ENCODE results near the gene SORCS2. TPM values are rescaled to one million over a fixed set of nuclear protein-coding genes. Genes with fewer than 3 reads are reported as not detected.

Gene SORCS2
- total RNA-seq, 1 experiment from 2014 or later: 4.1 TPM

- DNase-seq: no peak
- ChIA-PET POLR2A (ENCODE audit: unreplicated experiment) (no interaction called here), CTCF (no interaction called here)
- Histone ChIP-seq H3K36me3 (ENCODE audit: low read depth, low read length) (no peaks in the 10 kb centered on the region), H3F3A (ENCODE audit: low read length, unreplicated experiment) (no peaks in the 10 kb centered on the region), H3K9me2 (replicated peaks; ENCODE audit: low read length) (no peaks in the 10 kb centered on the region), H3K79me2 (ENCODE audit: low read length) (no peaks in the 10 kb centered on the region), H3K4me3 (ENCODE audit: low read length) (no peak overlapping the region), H3K27ac (ENCODE audit: low read length) (no peak overlapping the region), H2AFZ (ENCODE audit: low read length) (no peak overlapping the region), H3K9ac (ENCODE audit: low read length) (no peak overlapping the region), H3K4me2 (ENCODE audit: low read length) (no peak overlapping the region), H3K4me1 (ENCODE audit: insufficient read depth, low read length) (no peaks in the 10 kb centered on the region), H4K20me1 (ENCODE audit: low read length) (no peaks in the 10 kb centered on the region), H3K27me3 (ENCODE audit: low read length) (no peaks in the 10 kb centered on the region), H3K9me3 (ENCODE audit: low read length) (no peaks in the 10 kb centered on the region)
- TF ChIP-seq EZH2 (IDR thresholded peaks at IDR 0.05; ENCODE audit: low read length, unreplicated experiment) (no peak), CTCF (conservative IDR thresholded peaks at IDR 0.05; ENCODE audit: low read depth, low read length) (no peak), EZH2phosphoT487 (IDR thresholded peaks at IDR 0.05; ENCODE audit: borderline replicate concordance, low read length) (no peak)
- intact Hi-C loops (cut with micrococcal nuclease): no loop called here
- ATAC-seq: no peak
- BruUV-seq (replicated peaks): no TSS peak
Measured at GRCh38 chr4:7172508-7172907, 19.8 kb upstream of the SORCS2 start.

GRCh38 chr4:7172946-7173345 lies 19.4 kb upstream of the SORCS2 start:
- no TSS peak for BruUV-seq (replicated peaks)
- Histone ChIP-seq H3K9ac (ENCODE audit: low read length) (no peak overlapping the region), H2AFZ (ENCODE audit: low read length) (no peak overlapping the region), H3F3A (ENCODE audit: low read length, unreplicated experiment) (no peaks in the 10 kb centered on the region), H3K4me2 (ENCODE audit: low read length) (no peak overlapping the region), H3K4me1 (ENCODE audit: insufficient read depth, low read length) (no peaks in the 10 kb centered on the region), H3K9me2 (replicated peaks; ENCODE audit: low read length) (no peaks in the 10 kb centered on the region), H4K20me1 (ENCODE audit: low read length) (no peaks in the 10 kb centered on the region), H3K27ac (ENCODE audit: low read length) (no peak overlapping the region), H3K9me3 (ENCODE audit: low read length) (no peaks in the 10 kb centered on the region), H3K79me2 (ENCODE audit: low read length) (no peaks in the 10 kb centered on the region), H3K4me3 (ENCODE audit: low read length) (no peak overlapping the region), H3K36me3 (ENCODE audit: low read depth, low read length) (no peaks in the 10 kb centered on the region), H3K27me3 (ENCODE audit: low read length) (no peaks in the 10 kb centered on the region)
- ATAC-seq (no peak), DNase-seq (no peak)
- TF ChIP-seq CTCF (conservative IDR thresholded peaks at IDR 0.05; ENCODE audit: low read depth, low read length): no peak
- no peak for TF ChIP-seq EZH2 (IDR thresholded peaks at IDR 0.05; ENCODE audit: low read length, unreplicated experiment)
- TF ChIP-seq EZH2phosphoT487 (IDR thresholded peaks at IDR 0.05; ENCODE audit: borderline replicate concordance, low read length): no peak
- intact Hi-C loops (cut with micrococcal nuclease): no loop called here
- CTCF ChIA-PET: no interaction called here
- POLR2A ChIA-PET (ENCODE audit: unreplicated experiment): no interaction called here

- 0 out of 2 replicates have a peak, but pooled peaks cover under 1% of the 10 kb centered on the region for H3K9me3 ChIP-seq (ENCODE audit: low read length)
- H3K4me3 ChIP-seq (ENCODE audit: low read length): no peak overlapping the region
- intact Hi-C loops (cut with micrococcal nuclease): no loop called here
- ChIA-PET POLR2A (ENCODE audit: unreplicated experiment) (no interaction called here), CTCF (no interaction called here)
- no peaks in the 10 kb centered on the region for H3K4me1 ChIP-seq (ENCODE audit: insufficient read depth, low read length)
- H3K9me2 ChIP-seq (replicated peaks; ENCODE audit: low read length): no peaks in the 10 kb centered on the region
- H4K20me1 ChIP-seq (ENCODE audit: low read length): no peaks in the 10 kb centered on the region
- no peak overlapping the region for H3K27ac ChIP-seq (ENCODE audit: low read length)
- H3K79me2 ChIP-seq (ENCODE audit: low read length): no peaks in the 10 kb centered on the region
- H2AFZ ChIP-seq (ENCODE audit: low read length): no peak overlapping the region
- no peak for TF ChIP-seq CTCF (conservative IDR thresholded peaks at IDR 0.05; ENCODE audit: low read depth, low read length)
- TF ChIP-seq EZH2phosphoT487 (IDR thresholded peaks at IDR 0.05; ENCODE audit: borderline replicate concordance, low read length): no peak
- no peak for TF ChIP-seq EZH2 (IDR thresholded peaks at IDR 0.05; ENCODE audit: low read length, unreplicated experiment)
- DNase-seq: no peak
- no peak for ATAC-seq
- H3K4me2 ChIP-seq (ENCODE audit: low read length): no peak overlapping the region
- BruUV-seq (replicated peaks): no TSS peak
- no peaks in the 10 kb centered on the region for H3F3A ChIP-seq (ENCODE audit: low read length, unreplicated experiment)
- no peaks in the 10 kb centered on the region for H3K27me3 ChIP-seq (ENCODE audit: low read length)
- no peaks in the 10 kb centered on the region for H3K36me3 ChIP-seq (ENCODE audit: low read depth, low read length)
- no peak overlapping the region for H3K9ac ChIP-seq (ENCODE audit: low read length)
Measured at GRCh38 chr4:7173841-7174449, 18.4 kb upstream of the SORCS2 start.

Measured in PC-3 (cell line).